Raji (cell line): ENCODE results near the gene SEMA6B.

ENCODE experiments used
- POLR2A ChIP-seq: IDR thresholded peaks from 2 replicates; pipeline ENCODE4 v1.6.1; 2011; ENCODE audit warnings: low read depth, low read length, control low read depth; ENCODE audit not compliant: insufficient read depth

SEMA6B gene

DNA sequence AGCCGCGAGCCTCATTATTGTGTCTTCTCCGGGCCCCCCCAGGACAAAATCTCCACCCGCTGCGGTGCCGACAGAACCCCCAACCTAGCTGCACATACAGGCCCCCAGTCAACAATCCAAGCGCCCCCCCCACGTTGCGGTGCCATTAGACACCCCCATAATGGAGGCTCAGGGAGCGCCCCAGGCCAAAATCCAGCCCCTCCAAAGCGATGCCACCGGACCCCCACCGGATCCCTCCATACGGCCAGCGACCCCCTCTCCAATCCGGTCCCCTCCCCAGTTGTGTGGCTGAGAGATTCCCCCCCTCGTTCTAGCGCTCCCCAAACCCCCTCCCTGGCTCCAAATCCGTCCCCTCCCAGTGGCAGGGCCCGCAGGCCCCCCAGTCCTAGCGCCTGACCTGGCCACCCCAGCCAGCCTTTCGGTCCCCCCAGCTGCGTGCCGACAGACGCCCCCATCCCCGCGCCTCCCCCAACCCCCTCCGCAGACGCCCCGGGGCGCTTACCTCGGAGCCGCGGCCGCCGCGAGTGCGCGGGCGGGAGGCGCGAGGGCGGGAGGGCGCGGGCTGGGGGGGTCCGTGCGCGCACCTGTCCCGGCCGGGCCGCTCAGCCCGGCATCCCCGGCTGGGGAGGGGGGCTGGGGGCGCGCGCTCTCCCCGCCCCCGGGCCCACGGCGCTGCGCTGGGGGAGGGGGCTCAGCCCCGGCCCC, 21.6 kb upstream of the SEMA6B start:
- TF ChIP-seq POLR2A = no peak

GRCh38 chr19:4580021-4580901, 20.8 kb upstream of the SEMA6B start:
- no peak for TF ChIP-seq POLR2A

GRCh38 chr19:4579389-4579788, 19.9 kb upstream of the SEMA6B start:
- no peak for TF ChIP-seq POLR2A

DNA sequence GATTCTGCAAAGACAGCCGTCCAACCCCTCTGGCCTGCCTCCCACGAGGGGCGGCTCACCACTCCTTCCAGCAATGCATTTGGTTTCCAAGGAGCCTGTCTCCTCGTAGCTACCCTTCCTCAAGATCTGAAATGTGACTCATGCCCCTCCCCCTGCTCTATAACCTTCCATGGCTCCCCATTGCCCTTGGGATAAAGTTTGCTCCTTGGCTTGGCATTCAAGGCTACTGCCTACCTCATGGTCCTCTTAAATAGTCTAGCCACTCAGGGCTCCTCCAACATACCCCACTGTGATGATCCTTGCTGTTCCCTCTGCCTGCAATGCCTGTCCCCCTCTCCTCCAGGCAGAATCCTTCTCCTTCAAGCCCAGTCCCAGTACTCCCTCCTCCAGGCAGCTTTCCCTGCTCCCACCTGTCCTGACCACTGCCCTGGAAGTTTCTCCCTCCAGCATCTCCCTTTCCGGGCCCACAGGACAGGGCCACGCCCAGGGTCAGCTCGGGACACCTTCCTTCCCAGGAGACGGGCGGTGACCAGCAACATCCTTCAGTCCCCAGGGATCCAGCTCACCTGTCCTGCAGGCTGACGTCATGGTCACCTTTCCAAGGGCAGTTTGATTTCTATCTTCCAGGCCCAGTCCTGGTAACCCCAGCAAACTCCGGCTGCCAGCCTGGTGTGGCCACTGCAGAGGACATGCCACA, 19.2 kb upstream of the SEMA6B start:
- no peak for TF ChIP-seq POLR2A

DNA sequence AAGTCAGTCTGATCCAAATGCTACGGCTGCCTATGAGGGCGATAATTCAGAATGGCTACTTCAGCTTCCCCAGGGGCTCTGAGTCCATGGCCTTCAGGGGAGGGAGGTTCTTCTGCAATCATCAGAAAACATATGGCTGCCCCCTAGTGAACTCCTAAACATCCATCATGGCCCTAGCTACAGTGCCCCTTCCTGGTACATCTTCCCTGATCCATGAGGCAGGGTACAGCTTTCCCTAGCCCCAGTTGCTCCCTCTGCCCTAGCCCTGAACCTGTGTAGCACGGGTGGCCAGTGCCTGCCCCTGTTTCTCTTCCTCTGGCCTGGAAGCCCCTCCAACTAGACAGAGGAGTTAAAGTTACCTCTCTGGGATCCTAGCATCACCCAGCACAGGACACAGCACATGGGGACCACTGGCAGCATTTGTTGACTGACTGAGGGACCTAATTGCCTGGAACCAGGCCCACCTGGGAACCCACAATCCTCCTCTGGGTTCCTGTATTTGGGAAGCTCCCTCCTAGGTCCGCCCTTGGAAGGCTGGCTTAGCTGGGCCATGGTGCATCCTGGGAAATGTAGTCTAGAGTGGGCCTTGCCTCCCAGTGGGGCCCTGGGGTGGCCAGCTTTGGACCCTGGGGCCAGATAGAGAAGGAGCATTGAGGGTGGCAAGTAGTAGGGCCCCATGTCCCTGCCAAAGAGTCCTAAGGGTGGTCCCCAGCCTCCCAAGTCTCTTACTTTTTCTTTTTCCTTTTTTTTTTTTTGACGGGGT, 17.7 kb upstream of the SEMA6B start:
- no peak for TF ChIP-seq POLR2A

- TF ChIP-seq POLR2A = no peak
Observed at GRCh38 chr19:4576016-4576933, 16.8 kb upstream of the SEMA6B start.

- no peak for TF ChIP-seq POLR2A
Observed at GRCh38 chr19:4575267-4576015, 16.0 kb upstream of the SEMA6B start.

DNA sequence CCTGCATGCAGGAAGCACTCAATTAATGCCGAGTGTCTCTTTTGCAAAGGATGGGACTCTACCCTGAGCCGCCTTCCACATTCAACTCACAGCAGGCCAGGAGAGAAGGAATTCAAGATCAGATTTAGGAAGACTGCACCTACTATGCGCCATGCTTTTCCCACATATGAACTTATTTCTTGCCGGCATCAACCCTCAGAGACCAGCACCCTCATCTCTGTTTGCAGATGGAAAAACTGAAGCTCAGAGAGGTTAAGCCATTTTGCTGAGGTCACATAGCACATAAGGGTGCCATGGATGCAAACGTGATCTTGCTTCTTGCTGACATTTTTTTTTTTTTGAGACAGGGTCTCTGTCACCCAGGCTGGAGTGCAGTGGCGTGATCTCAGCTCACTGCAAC, 14.2 kb upstream of the SEMA6B start:
- no peak for TF ChIP-seq POLR2A

DNA sequence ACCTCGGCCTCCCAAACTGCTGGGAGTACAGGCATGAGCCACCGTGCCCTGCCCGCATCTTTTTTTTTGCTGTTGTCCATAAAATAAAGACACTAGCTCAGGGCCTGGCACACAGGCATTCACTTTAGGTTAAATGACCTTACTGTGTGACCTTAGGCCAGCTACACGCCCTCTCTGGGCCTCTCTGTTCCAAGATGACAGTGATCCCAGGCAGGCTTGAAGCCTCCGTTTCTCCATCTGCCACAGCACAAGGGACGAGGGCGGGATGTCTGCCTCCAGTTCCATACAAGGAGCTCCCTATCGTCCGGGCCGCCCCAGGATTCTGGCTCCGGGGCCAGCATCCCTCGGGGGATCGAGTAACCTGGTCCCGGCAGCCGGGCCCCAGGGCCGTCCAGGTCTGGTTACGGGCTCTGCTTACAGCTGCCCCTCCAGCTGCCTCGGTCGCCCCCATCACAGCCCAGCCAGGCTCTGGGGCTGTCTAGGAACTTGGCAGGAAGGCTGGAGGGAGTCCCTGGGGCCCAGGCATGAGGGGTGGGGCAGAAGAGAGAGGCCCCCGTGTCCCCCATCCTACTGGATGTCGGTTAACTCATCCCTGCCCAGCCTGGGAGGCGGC, 11.9 kb upstream of the SEMA6B start:
- no peak for TF ChIP-seq POLR2A

DNA sequence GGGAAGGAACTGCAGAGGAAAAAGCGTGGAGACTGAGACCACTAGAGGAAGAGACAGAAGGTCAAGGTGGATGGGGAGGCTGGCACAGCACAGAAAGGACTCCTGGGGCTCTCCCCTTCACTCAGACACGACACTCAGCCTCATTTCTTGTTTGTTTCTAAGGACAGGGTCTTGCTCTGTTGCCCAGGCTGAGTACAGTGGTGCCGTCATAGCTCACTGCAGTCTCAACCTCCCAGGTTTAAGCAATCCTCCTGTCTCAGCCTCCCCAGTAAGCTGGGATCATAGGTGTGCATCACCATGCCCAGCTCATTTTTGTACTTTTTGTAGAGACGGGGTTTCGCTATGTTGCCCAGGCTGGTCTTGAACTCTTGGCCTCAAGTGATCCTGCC, 11.4 kb upstream of the SEMA6B start:
- no peak for TF ChIP-seq POLR2A

- no peak for TF ChIP-seq POLR2A
Observed at GRCh38 chr19:4570402-4570801, 10.9 kb upstream of the SEMA6B start.

- no peak for TF ChIP-seq POLR2A
Observed at GRCh38 chr19:4568886-4569285, 9.4 kb upstream of the SEMA6B start.

- TF ChIP-seq POLR2A = no peak
Observed at GRCh38 chr19:4567584-4568071, 8.1 kb upstream of the SEMA6B start.
